ENCODE results near the gene KLF5.
"Not testable (repeated sequence)": the region's sequence is repeated elsewhere in the genome, so short reads cannot be mapped to it uniquely, and the experiment has no call there.

The KLF5 gene

DNA sequence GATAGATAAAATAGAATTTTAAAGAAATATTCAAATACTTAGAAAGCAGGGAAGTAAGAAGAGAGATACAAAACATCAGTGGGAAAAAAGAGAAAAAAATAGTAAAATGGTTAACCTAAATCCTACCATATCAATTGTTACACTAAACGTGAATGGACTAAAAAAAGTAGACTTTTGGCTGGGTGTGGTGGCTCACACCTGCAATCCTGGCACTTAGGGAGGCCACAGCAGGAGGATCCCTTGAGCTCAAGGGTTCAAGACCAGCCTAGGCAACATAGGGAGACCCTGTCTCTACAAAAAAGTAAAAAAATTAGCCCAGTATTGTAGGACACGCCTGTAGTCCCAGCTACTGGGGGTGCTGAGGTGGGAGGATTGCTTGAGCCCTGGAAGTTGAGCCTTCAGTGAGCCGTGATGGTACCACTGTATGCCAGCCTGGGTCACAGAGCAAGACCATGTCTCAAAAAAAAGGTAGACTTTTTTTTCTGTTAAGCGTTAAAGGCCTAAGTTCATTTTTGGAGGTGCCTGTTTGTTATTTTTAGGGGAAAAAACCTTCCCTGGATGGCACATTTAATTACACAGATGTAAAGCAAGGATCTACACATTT, 29.6 kb downstream of the KLF5 start:
- DNase-seq, result no peak

DNA sequence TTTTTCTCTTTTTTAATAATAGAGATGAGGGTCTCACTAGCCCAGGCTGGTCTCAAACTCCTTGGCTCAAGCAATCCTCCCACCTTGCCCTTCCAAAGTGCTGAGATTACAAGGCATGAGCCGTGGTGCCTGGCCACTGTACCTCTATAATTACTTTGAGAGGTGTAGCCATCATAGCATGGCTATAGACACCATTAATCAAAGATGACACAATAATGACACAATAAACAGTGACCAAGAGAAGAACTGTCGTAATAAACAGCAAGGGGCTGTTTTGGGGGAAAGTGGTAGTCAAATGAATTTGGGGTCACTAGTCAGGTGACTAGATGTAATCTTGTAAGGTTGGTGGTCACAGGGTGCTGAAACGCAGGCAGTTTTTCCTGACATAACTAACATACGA, 30.4 kb downstream of the KLF5 start:
- no peak for DNase-seq

DNA sequence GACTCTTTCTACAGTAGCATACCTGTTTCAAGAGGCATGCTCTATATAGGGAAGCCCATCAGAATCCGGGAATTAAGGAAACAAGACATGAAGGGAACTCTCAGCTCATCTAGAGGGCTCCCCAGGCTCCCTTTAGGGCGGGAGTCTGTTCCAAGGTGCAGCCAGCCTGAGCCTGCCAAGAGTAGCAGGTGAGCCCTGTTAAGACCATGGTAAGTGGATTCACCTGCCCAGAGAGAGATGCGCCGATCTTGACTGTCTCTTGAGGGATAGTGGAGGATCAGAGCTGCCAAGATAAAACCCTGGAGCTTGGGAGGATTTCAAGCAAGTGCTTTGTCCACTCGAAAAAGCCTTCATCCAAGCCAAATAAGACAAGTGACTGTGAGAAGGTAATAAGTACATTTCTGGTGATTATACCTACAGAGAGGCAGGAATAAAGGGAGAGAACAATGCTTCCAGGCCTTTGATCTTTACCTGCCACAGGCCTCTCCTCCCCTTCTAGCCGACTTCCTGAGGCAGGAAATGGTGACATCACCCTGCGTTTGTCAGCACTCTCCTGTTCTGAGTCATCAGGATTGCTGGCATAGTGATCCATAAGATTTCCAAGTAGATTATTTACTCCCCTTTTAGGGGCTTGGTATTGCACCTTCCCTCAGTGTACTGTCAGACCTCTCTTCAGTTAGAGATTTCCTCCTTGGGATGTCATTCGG, 31.5 kb downstream of the KLF5 start:
- no peak for DNase-seq

DNA sequence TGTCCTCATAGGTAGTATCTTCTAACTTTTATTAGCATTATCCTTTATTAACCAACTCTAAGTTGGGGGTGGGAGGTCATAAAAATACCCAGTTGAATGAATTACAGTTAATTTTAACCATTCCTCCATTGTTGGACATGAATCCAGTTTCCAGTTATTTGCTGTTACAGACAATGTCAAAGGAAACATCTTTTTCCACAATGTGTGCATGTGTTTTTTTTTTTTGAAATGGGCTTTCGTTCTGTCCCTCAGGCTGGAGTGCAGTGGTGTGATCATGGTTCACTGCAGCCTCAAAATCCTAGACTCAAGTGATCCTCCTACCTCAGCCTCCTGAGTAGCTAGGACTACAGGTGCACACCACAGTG, 32.0 kb downstream of the KLF5 start:
- DNase-seq, result no peak

DNA sequence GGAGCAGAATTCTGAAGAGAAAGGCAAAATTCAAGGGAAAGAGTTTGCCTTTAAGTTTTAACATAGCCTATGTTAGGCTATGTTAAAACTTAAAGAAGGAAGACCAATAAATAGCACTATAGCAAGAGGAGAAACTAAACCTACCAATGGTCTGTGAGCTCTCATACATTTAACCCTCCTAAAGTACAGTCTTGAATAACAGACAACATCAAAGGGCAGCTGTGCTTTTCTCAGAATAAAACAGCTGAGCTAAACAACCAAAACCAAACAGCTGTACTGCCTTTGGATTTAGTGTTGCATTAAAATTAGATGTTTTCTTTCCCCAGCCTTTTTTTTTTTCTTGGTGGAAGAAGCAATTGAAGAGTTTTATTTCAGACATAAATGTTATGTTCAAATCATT, 34.0 kb downstream of the KLF5 start:
- DNase-seq, result no peak

DNA sequence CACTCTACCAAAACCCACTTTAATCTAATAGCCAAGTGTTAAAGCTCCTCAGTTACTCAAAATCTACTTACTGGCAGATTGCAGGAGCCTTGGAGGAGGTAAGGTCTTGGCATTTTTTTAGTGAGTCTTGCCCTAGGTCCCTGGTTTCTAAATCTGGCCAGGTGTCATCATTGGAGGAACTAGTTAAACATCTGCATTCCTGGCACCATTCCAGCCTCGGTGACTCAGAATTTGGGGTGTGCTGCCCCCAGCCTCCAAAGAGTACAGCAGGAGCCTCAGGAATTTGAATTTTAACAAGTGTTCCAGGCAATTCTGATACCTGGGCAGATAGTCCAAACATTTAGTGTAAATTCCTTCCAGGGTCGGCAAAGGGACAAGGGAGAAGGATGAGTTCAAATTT, 37.4 kb downstream of the KLF5 start:
- no peak for DNase-seq

DNA sequence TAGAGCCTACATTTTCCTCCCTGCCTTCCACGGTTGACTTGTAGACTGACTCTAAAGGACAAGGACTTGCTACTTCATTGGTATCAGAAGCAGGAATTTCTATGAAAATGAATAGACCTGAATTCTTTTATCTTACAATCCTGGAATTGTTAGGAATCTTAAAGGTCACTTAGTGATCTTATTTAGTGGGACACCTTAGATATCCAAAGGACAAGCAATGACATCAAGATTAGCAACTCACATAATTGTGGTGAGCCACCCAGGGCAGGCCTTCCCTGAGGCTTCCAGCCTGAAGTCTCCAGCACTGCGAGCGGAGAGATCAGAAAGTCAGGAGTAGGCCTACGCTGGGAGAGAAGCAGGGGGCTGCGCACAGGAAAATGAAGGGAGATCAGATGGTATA, 37.8 kb downstream of the KLF5 start:
- DNase-seq, result no peak

DNA sequence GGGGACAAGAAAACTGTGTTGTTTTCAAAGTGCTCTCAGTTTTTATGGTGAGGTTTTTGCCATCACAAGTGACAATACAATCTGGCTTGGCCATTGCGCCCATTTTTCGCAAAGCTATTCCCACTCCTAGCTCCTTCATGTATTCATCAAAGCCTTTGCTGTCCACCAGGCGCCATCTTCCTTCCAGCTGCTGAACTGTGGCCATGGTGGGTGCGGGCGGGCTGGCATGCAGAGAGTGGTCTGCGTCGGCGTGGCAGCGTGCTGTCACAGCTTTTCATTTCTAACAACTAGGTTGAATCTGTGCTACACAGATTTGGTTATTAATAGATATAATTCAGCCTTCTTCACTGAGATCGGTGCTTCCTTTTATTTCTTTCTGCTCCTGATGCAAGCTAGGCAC, 42.0 kb downstream of the KLF5 start:
- DNase-seq, result not testable (repeated sequence)

DNA sequence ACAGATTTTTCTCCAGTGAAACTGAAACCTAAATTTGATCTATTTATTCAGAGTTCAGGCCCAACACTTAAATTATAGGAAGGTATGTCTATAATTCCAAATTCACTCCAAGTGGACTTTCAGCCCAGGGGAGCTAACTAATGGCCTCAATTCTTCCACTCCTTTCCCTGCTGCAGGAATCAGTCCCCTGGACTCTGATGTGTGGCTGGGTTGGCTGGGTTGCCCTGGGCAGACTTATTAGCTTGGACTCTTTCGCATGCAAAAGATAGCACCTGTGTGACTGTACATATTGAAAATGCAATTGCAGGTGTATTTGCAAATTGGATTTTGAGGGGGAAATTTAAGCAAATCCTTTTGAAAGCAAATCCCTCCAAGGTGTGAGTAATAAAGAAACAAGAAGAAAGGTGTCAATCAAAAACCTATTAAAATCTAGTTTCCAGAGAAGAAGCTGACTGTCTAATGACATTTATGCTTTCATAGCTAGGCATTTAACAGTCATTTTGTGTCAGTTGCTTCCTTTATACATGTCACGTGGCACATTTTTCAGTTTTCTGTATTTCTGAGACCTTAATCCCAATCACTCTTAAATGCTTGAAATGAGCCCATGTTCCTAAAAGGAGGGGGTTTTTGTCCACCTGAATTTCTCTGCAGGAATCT, 42.7 kb downstream of the KLF5 start:
- DNase-seq, result no peak

DNA sequence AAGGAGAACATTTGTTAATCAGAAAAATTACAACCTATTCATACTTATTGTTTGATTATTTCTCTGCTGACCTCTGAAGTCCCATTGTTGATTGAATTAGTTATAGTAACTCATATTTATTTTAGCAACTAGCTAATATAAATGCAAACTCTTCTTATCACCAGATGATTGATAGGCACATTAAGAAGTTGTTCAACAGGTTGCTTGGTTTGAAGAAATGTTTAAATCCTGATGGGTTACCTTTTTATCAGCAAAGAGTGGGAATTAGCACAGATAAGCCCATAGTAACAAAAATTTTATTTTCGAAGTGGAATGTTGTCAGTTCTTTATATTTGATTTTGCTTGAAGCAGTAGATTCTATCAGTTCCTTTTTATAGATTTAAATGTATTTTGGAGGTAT, 44.4 kb downstream of the KLF5 start:
- no peak for DNase-seq

DNA sequence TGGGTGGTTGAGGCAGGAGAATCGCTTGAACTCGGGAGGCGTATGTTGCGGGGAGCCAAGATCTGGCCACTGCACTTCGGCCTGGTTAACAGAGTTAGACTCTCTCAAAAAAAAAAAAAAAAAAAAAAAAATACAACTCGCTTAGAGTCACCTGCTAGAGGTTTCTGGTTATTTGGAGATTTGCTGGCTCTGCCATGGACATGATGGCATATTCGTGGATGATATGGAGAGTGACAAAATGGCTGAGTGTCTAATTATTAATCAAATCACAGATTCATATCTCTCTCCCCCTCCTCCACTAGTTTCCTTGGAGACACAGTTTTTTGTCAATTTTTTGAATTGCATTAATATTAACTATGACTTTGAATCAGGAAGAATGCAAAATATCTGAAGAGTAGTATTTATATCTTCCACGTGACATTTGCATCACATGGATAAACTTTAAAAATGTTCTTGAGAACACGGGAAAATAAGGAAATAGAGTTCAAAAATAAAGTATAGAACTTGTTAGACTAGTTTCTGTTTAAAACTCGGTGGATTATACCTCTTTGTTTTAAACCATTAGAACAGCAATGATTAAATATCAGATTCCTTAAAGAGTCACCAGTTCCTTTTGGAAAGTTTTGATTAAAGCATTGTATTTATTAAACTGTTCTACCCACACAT, 47.8 kb downstream of the KLF5 start:
- no peak for DNase-seq

DNA sequence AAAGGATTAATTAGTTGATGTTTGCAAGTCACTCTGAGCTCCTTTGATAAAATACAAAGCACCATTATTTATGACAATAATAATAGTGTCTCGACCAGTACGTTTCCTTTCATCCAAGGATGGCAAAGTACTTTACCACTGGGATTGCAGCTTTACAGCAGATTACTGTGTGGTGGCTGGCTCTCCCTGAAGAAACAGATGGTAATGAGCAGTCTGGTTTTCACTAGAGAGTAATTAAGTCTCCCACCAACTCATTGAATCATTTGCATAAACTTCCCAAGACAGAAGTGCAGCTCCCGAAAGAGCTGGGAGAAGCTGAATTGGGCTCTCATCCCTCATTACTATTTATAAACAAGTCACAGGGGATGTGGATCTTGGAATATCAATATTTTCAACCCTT, 48.7 kb downstream of the KLF5 start:
- DNase-seq, result no peak

DNA sequence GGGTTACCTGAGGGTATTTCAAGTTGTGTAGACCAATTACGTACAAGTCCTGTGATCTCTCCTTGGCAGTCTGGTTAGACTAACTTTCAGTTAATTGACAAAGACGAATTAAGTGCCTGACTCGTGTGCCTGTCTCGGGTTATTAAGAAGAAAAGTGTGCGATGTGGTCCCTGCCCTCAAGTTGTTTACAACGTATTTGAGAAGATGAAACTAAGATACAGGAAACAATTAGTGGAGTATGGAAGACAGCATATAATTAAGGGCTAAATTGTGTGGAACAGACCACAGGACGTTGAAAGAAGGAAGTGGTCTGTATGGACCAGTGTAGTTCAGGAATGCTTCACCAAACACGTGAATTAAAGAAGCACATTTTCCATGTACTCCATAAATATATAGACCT, 49.2 kb downstream of the KLF5 start:
- no peak for DNase-seq

DNA sequence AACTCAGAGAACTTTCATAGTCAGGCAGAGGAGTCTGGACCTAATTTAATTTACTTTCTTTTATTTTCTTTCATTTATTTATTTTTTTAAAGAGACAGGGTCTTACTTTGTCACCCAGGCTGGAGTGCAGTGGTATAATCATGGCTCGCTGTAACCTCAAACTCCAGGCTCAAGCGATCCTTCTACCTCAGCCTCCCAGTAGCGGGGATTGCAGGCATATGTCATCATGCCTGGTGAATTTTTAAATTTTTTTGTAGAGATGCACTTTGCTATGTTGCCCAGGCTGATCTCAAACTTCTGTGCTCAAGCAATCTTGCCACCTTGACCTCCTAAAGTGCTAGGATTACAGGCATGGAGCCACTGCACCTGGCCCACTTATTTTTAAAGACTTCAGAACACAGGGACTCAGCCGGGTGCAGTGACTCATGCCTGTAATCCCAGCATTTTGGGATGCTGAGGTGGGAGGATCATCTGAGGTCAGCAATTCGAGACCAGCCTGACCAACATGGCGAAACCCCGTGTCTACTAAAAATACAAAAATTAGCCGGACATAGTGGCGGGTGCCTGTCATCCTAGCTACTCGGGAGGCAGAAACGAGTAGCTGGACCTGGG, 50.6 kb downstream of the KLF5 start:
- DNase-seq, result no peak

DNA sequence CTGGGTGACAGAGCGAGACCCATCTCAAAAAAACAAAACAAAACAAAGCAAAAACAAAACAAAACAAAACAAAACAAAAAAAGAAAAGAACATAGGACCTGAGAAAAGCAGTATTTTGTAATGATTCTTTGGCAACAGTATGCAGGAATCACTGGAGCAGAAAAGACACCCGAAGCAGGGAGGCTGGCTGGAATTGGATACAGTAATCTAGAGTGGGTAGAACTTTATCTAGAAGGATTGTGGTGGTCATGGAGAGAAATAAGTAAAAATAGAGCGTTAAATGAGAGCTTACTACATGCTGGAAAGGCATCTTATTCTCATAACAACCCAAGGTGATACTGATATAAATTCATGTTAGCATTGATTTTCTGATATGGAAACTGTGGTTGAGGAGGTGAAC, 51.2 kb downstream of the KLF5 start:
- no peak for DNase-seq

DNA sequence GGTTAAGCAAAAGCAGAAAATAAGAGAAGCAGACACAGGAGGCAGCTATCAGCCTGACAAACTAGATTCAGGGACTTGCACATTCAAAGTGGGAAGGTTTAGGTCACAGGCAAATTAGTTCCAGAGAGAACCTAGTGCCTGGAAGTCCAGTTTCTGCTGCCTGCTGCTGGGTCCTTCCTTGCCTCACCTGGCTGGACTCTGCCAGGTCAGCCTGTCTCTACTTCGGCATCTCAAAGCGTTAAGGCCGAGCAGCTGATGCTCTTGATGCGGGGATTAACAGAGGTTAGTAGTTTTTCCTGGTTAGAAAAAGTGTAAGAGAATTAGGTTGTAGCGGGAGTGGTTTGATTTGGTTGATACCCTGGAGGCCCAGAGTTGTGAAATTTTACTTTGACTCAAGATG, 52.0 kb downstream of the KLF5 start:
- no peak for DNase-seq

DNA sequence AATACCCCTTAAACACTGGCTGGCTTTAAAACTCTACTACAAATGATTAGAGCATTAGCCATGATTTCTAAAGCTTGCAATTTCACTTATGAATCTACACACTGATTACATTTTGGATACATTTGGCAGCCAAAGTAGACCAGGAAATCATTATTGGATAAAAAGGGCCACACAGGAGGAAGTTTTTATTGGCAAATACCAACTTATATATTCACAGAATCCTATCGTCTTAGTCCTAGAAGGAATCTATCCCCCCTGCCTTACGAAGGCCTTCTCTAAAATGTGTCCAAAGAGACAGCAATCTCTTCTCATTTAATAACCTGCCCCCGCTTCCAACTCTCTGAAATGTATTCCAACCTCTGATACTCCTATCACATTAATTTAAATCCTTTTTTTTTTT, 52.5 kb downstream of the KLF5 start:
- no peak for DNase-seq

DNA sequence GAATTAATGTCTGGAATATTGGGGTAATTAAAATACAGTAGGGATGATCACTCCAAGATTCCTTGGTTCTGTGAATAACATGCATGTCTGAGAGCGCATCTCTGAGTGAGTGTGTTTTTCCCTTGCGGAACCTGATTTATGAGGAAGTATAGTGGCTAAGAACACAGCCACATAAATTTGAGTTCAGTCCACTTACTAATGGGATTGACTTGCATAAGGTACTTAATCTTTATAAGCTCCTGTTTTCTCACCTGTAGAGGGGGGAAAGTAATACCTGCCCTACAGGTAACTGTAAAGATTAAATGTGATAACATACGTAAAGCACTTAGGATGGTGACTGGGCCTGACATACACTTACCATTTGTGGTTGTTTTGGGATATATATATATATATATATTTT, 60.8 kb downstream of the KLF5 start:
- DNase-seq, result no peak

Measured in inflammatory macrophage (primary cell).